RPMI7951 (cell line): Measurements from ENCODE around the gene KNSTRN. TPM values are rescaled to one million over a fixed set of nuclear protein-coding genes. Genes with fewer than 3 reads are reported as not detected.

Experiments used
- total RNA-seq: library from RNA; depleted of rRNA; stranded (reverse); fragments of >200 nt; shearing (Covaris generic); gene quantifications from 2 replicates; pipeline ENCODE4 v1.2.3, GENCODE V29; 2014; rRNA removed

KNSTRN gene
- total RNA-seq, 1 experiment from 2014 or later = 186 TPM

Other genes with a start within 250 kb of the KNSTRN start
- gene BUB1B, start 221.7 kb upstream of the KNSTRN start, total RNA-seq = 108 and 126 TPM in 2 replicates
- 7.9 and 9.5 TPM in 2 replicates for gene PAK6, start 143.7 kb upstream of the KNSTRN start, total RNA-seq
- not detected in 2 replicates for gene ANKRD63, start 99.7 kb upstream of the KNSTRN start, total RNA-seq
- gene PLCB2, start 74.8 kb upstream of the KNSTRN start, total RNA-seq = 1.4 and 1.6 TPM in 2 replicates
- 23.0 and 25.6 TPM in 2 replicates for gene INAFM2, start 59.0 kb upstream of the KNSTRN start, total RNA-seq
- 8.1 and 8.5 TPM in 2 replicates for gene CCDC9B, start 41.8 kb upstream of the KNSTRN start, total RNA-seq
- gene PHGR1, start 31.7 kb upstream of the KNSTRN start, total RNA-seq = not detected in 2 replicates
- 0.24 and 0.59 TPM in 2 replicates for gene DISP2, start 24.5 kb upstream of the KNSTRN start, total RNA-seq
- 21.0 and 24.5 TPM in 2 replicates for gene IVD, start 23.1 kb downstream of the KNSTRN start, total RNA-seq
- gene BAHD1, start 58.2 kb downstream of the KNSTRN start, total RNA-seq = 7.6 and 11.5 TPM in 2 replicates
- gene CHST14, start 88.3 kb downstream of the KNSTRN start, total RNA-seq = 27.1 and 29.3 TPM in 2 replicates
- gene CCDC32, start 182.3 kb downstream of the KNSTRN start, total RNA-seq = 24.8 and 53.7 TPM in 2 replicates
- gene RPUSD2, start 186.6 kb downstream of the KNSTRN start, total RNA-seq = 12.2 and 13.2 TPM in 2 replicates
- gene KNL1, start 211.5 kb downstream of the KNSTRN start, total RNA-seq = 69.5 and 90.1 TPM in 2 replicates